ENCODE data around the gene EHD4. TPM values are rescaled to one million over a fixed set of nuclear protein-coding genes. Genes with fewer than 3 reads are reported as not detected.
A peak's percentile ranks its signal among the peaks of the same experiment; 100 is the strongest.

EHD4 gene
- total and polyA plus RNA-seq, 9 of the 15 experiments (the other 6 are each of a cell fraction or from before 2014, with no cell fraction given) = 0.89 to 10.3 (median 6.4) TPM

DNA sequence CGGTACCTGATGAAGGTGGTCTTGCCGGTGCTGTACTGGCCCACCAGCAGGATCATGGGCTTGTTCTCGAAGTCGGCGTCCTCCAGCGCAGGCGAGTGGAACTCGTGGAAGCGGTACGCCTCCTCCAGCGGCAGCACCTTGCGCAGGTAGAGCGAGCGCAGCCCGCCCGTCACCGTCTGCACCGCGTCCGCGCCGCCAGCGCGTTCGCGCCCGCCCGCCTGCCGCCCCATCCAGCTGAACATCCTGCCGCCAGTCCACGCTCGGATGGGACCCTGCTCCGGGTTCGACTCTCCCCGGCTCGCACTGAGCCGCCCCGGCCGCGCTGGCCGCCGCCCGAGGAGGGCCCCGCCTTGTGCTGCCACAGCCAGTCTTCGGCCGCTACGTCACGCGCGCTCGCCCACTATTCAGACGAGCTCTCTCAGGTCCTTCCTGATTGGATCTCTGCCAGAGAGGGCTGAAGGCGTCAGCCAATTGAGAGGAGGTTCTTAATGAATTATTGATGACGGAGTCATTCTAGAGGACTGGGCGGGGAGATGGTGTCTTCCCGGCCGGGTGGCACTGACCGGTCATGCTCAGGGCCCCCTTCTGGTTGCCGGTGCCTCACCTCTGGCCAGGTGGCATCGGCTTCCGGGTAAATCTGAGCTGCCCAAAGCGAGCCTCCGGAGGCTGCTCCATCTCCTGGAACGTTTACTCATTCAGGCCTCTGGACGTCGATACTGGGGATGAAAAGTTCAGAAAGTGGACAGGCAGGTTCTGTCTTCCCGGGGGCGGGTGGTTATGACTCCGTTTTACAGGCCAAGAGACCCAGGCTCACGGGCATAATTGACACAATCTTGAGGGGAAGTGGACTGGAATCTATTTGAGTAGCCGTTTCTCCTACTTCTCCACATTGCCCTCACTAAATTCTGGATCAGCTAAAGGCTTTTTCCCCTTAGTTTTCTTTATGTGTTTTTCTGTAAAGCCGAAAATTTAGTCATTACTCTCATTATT is at the start of gene EHD4 (continued):
- TF ChIP-seq RCOR1 (IDR thresholded peaks at IDR 0.05; ENCODE audit: borderline replicate concordance in 1 of 2, low read depth in 2 of 2, low read length in 2 of 2) (peak in 1 of 2 experiments; percentile 59; a peak in 2 of 4 replicates), ZNF217 (CRISPR knock-in tag; IDR thresholded peaks at IDR 0.05) (no peak), MAFK (IDR thresholded peaks at IDR 0.05; ENCODE audit: low read length) (peak; percentile 33; the same call in 1 of the 2 replicates), TAF1 (IDR thresholded peaks at IDR 0.05; ENCODE audit: control insufficient read depth, extremely low read depth, insufficient read depth, low read length, severe bottlenecking) (peak; percentile 58), NFATC3 (IDR thresholded peaks at IDR 0.05) (no peak), ZNF124 (CRISPR knock-in tag; IDR thresholded peaks at IDR 0.05) (no peak), GABPB2 (CRISPR knock-in tag; conservative IDR thresholded peaks at IDR 0.05) (no peak), SLC30A9 (CRISPR knock-in tag; IDR thresholded peaks at IDR 0.05) (no peak), ZNF212 (CRISPR knock-in tag; IDR thresholded peaks at IDR 0.05) (no peak), DIDO1 (tag; IDR thresholded peaks at IDR 0.05; ENCODE audit: low read depth) (no peak), XRCC5 (IDR thresholded peaks at IDR 0.05; ENCODE audit: low read depth, low read length) (no peak), CHD4 (IDR thresholded peaks at IDR 0.05; ENCODE audit: insufficient read depth, insufficient replicate concordance, low read depth, low read length, poor library complexity, severe bottlenecking) (no peak), CHD2 (IDR thresholded peaks at IDR 0.05; ENCODE audit: low read depth, low read length) (peak; percentile 65), ZNF76 (CRISPR knock-in tag; IDR thresholded peaks at IDR 0.05; ENCODE audit: borderline replicate concordance) (no peak), POU5F1 (IDR thresholded peaks at IDR 0.05; ENCODE audit: borderline replicate concordance, low read depth, low read length, partially characterized antibody) (no peak), ZNF384 (IDR thresholded peaks at IDR 0.05; ENCODE audit: low read depth, low read length) (no peak), TEAD1 (CRISPR knock-in tag; IDR thresholded peaks at IDR 0.05) (no peak), FOXA3 (CRISPR knock-in tag; conservative IDR thresholded peaks at IDR 0.05 in 1 of 2, IDR thresholded peaks at IDR 0.05 in 1 of 2) (no peak), FOXP1 (CRISPR knock-in tag; IDR thresholded peaks at IDR 0.05) (no peak), TRIM24 (IDR thresholded peaks at IDR 0.05) (no peak), PURB (CRISPR knock-in tag; IDR thresholded peaks at IDR 0.05; ENCODE audit: low read depth) (no peak)
- TF ChIP-seq, protein P1, sequence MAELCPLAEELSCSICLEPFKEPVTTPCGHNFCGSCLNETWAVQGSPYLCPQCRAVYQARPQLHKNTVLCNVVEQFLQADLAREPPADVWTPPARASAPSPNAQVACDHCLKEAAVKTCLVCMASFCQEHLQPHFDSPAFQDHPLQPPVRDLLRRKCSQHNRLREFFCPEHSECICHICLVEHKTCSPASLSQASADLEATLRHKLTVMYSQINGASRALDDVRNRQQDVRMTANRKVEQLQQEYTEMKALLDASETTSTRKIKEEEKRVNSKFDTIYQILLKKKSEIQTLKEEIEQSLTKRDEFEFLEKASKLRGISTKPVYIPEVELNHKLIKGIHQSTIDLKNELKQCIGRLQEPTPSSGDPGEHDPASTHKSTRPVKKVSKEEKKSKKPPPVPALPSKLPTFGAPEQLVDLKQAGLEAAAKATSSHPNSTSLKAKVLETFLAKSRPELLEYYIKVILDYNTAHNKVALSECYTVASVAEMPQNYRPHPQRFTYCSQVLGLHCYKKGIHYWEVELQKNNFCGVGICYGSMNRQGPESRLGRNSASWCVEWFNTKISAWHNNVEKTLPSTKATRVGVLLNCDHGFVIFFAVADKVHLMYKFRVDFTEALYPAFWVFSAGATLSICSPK (IDR thresholded peaks at IDR 0.05; ENCODE audit: borderline replicate concordance) = no peak
- TF ChIP-seq, protein P2, sequence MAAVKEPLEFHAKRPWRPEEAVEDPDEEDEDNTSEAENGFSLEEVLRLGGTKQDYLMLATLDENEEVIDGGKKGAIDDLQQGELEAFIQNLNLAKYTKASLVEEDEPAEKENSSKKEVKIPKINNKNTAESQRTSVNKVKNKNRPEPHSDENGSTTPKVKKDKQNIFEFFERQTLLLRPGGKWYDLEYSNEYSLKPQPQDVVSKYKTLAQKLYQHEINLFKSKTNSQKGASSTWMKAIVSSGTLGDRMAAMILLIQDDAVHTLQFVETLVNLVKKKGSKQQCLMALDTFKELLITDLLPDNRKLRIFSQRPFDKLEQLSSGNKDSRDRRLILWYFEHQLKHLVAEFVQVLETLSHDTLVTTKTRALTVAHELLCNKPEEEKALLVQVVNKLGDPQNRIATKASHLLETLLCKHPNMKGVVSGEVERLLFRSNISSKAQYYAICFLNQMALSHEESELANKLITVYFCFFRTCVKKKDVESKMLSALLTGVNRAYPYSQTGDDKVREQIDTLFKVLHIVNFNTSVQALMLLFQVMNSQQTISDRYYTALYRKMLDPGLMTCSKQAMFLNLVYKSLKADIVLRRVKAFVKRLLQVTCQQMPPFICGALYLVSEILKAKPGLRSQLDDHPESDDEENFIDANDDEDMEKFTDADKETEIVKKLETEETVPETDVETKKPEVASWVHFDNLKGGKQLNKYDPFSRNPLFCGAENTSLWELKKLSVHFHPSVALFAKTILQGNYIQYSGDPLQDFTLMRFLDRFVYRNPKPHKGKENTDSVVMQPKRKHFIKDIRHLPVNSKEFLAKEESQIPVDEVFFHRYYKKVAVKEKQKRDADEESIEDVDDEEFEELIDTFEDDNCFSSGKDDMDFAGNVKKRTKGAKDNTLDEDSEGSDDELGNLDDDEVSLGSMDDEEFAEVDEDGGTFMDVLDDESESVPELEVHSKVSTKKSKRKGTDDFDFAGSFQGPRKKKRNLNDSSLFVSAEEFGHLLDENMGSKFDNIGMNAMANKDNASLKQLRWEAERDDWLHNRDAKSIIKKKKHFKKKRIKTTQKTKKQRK (IDR thresholded peaks at IDR 0.05; ENCODE audit: borderline replicate concordance, low read depth, low read length) = no peak

Data from K562 (cell line).